ENCODE measurements around the gene MIER2. TPM values are rescaled to one million over a fixed set of nuclear protein-coding genes. Genes with fewer than 3 reads are reported as not detected.

MIER2 gene
- total RNA-seq, 1 donor from 2014 or later = 47.3 TPM

DNA sequence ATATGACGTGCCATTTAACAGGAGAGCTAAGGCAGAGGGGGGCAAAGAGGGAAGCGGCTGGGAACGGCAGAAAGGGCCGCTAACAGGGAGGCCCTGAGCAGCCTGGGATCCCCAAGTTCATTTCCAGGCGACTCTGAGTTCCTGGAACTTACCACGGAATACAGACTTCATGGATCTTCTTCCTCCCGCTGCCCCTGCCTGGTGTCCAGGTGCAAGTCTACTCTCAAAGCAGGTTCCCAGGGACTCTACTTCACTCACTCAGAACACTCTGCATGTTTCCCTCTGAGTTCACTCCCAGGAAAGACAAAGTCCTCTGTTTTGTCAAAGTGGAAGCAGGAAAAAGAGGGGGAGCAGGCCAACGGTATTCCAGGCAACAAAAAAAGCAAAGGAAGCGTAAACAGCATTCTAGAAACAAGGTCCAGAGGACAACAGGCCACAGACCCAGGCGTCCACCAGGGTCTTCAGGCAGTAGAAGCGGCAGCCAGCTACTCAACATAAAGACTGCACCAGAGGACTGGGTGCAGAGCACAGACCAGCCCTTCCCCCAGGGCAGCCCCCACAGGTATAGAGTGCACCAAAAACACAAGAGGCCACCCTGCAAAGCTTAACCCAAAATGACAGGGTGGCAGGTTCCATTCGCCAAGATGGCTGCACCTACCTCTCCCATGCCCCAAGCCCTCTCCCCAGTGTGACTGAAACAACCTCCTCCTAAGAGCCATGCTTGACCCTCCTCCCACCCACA is 3.0 kb downstream of the MIER2 start:
- DNase-seq = no peak
- no peak overlapping the region for H3K27ac Mint-ChIP-seq (ENCODE audit: unreplicated experiment)
- peaks cover 13% of the 10 kb centered on the region for H3K9me3 Mint-ChIP-seq (ENCODE audit: unreplicated experiment)
- H3K36me3 Mint-ChIP-seq (ENCODE audit: unreplicated experiment) = peaks cover 4% of the 10 kb centered on the region
- H3K4me1 Mint-ChIP-seq (ENCODE audit: low read depth, unreplicated experiment) = peaks cover 25% of the 10 kb centered on the region
- TF ChIP-seq, protein P1, sequence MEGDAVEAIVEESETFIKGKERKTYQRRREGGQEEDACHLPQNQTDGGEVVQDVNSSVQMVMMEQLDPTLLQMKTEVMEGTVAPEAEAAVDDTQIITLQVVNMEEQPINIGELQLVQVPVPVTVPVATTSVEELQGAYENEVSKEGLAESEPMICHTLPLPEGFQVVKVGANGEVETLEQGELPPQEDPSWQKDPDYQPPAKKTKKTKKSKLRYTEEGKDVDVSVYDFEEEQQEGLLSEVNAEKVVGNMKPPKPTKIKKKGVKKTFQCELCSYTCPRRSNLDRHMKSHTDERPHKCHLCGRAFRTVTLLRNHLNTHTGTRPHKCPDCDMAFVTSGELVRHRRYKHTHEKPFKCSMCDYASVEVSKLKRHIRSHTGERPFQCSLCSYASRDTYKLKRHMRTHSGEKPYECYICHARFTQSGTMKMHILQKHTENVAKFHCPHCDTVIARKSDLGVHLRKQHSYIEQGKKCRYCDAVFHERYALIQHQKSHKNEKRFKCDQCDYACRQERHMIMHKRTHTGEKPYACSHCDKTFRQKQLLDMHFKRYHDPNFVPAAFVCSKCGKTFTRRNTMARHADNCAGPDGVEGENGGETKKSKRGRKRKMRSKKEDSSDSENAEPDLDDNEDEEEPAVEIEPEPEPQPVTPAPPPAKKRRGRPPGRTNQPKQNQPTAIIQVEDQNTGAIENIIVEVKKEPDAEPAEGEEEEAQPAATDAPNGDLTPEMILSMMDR (IDR thresholded peaks at IDR 0.05; ENCODE audit: partially characterized antibody, unreplicated experiment) = no peak
- H3K4me3 Mint-ChIP-seq (ENCODE audit: unreplicated experiment) = peak overlapping the region; percentile 61
- peaks cover 19% of the 10 kb centered on the region for H3K27me3 Mint-ChIP-seq (ENCODE audit: unreplicated experiment)

DNA sequence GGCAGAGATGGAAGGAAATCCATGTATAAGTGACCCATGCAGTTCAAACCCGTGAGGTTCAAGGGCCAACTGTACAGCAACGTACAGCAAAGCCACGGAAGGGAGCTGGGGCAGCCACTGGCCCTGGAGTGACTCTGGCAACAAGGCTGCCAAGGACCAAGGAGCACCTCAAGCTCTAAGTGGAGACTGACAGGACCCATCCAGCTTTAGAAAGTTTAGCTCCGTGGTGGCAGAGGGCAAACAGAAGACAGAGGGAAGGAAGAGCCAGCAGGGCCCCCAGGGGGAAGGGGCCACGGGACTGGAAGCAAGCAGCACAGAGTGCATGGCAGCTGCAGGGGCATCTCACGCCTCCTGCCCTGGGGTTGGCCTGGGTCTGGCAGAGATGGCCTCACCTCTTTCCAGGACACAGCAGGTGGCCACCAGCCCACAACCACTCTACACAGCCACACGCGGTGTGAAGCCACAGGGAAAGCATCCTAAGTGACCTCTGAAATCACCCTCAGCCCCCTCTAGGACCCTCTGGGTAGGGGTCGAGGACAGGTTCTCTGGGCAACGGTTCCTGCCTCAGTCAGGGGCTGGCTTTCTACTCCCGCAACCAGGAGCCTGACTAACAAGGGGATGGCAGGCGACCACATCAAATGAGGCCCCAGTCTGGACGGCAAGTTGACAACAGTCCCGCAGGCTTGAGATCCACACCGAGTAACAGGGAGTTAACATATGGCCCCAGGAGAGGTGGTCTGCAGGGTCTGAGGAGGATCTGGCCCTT is 3.8 kb downstream of the MIER2 start:
- H3K27ac Mint-ChIP-seq (ENCODE audit: unreplicated experiment) = no peak overlapping the region
- H3K27me3 Mint-ChIP-seq (ENCODE audit: unreplicated experiment) = peaks cover 15% of the 10 kb centered on the region
- peaks cover 26% of the 10 kb centered on the region for H3K4me1 Mint-ChIP-seq (ENCODE audit: low read depth, unreplicated experiment)
- peaks cover 4% of the 10 kb centered on the region for H3K36me3 Mint-ChIP-seq (ENCODE audit: unreplicated experiment)
- H3K9me3 Mint-ChIP-seq (ENCODE audit: unreplicated experiment) = peaks cover 16% of the 10 kb centered on the region
- TF ChIP-seq, protein P1 (IDR thresholded peaks at IDR 0.05; ENCODE audit: partially characterized antibody, unreplicated experiment) = no peak
- peak overlapping the region; percentile 61 for H3K4me3 Mint-ChIP-seq (ENCODE audit: unreplicated experiment)
- no peak for DNase-seq

DNA sequence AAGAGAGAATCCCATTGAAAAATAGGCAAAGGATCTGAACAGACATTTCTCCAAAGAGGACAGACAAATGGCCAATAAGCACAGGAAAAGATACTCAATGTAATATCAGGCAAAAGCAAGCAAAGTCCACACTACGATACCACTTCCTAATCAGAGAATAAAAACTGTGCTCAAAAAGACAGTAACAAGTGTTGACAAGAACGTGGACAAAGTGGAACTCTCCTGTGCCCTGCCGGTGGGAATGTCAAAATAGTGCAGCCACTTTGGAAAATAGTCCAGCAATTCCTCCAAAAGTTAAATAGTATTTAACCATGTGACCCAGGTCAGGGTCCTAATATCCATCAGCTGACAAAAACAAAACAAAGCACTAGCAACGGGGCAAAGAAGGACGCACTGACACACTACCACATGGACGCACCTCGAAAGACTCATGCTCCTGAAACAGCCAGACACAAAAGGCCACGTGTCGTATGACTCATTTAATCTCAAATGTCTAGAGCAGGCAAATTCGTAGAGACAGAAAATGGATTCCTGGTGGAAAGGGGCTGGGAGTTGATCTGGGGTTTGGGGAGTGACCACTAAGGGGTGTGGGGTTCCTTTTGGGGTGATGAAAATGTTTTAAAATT is 5.2 kb downstream of the MIER2 start:
- Mint-ChIP-seq H3K36me3 (ENCODE audit: unreplicated experiment) (peaks cover 4% of the 10 kb centered on the region), H3K4me3 (ENCODE audit: unreplicated experiment) (no peak overlapping the region), H3K27me3 (ENCODE audit: unreplicated experiment) (peaks cover 7% of the 10 kb centered on the region), H3K4me1 (ENCODE audit: low read depth, unreplicated experiment) (peaks cover 21% of the 10 kb centered on the region), H3K27ac (ENCODE audit: unreplicated experiment) (no peak overlapping the region), H3K9me3 (ENCODE audit: unreplicated experiment) (peaks cover 7% of the 10 kb centered on the region)
- no peak for DNase-seq
- TF ChIP-seq, protein P1 (IDR thresholded peaks at IDR 0.05; ENCODE audit: partially characterized antibody, unreplicated experiment) = no peak

DNA sequence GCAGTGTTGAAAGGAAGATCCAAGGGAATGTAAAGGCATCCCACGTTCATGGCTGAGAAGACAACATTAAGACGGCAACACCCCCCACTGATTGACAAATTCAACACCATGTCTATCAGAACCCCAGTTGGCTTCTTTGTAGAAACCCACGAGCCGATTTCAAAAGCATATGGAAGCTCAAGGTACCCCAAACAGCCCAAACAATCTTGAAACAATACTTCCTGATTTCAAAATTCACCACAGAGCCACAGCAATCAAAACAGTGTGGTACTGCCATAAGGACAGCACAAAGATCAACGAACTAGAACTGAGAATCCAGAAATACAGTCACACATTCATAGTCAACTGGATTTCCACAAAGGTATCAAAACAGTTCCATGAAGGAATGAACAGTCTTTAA is 6.2 kb downstream of the MIER2 start:
- H3K9me3 Mint-ChIP-seq (ENCODE audit: unreplicated experiment) = peaks cover 7% of the 10 kb centered on the region
- H3K4me3 Mint-ChIP-seq (ENCODE audit: unreplicated experiment) = no peak overlapping the region
- H3K27ac Mint-ChIP-seq (ENCODE audit: unreplicated experiment) = no peak overlapping the region
- peaks cover 3% of the 10 kb centered on the region for H3K27me3 Mint-ChIP-seq (ENCODE audit: unreplicated experiment)
- peaks cover 4% of the 10 kb centered on the region for H3K36me3 Mint-ChIP-seq (ENCODE audit: unreplicated experiment)
- peaks cover 16% of the 10 kb centered on the region for H3K4me1 Mint-ChIP-seq (ENCODE audit: low read depth, unreplicated experiment)
- no peak for DNase-seq
- TF ChIP-seq, protein P1 (IDR thresholded peaks at IDR 0.05; ENCODE audit: partially characterized antibody, unreplicated experiment) = no peak

Measured in glutamatergic neuron (in vitro differentiated cells).